ENCODE results near the gene PCAT7. TPM values are rescaled to one million over a fixed set of nuclear protein-coding genes. Genes with fewer than 3 reads are reported as not detected.
"Not testable (repeated sequence)": the region's sequence is repeated elsewhere in the genome, so short reads cannot be mapped to it uniquely, and the experiment has no call there.

PCAT7 gene
- polyA plus RNA-seq (2013, experiment 1 of 2): 4.6 TPM
- polyA plus RNA-seq (2013, experiment 2 of 2): 3.4 TPM

DNA sequence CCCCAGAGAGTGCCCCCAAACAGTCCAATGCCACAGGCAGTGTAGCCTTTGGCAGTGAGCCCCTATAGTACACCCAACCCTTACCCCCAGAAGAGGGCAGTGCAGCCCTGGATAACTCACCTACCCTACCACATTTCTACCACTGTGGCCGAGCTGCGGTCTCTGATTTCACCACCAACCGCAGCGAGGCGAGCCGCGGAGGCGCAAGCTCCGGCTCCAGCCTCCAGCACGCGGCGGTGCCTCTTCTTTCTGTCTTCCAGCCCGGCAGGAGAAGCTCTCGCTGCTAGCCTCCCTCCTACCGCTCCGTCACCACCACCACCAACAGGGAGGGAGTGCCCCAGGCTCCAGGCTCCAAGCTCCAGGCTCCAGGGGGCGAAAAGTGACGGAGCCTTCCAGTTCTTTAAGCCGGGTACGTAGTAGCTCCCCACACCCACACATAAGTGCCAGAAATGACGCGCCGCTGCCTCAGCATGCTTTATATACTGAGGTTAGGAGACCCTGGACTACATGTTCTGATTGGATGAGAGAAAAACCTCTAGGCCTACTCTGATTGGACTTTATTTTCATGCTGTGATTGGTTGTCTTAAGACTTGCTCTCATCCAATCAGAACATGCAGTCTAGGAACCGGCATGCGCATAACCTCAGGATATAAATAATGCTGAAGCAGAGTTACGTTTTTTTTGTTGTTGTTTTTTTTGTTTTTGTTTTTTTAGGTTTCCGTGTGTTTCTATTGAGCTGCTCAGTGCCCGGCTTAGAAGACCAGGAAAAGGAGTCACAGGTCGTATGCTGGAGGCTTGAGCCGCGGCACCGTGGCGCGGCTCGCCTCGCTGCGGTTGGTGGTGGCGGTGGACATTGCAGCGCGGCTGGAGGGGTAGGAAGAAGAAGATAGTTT lies at the start of gene PCAT7:
Gene PCAT7 (plus strand): TSS at position 645 of the 893 bp plus-strand sequence.
- Histone ChIP-seq H3K4me1 (ENCODE audit: control insufficient read depth, insufficient read depth, low read length, poor library complexity, severe bottlenecking) (peaks cover 5% of the 10 kb centered on the region), H3K4me3 (ENCODE audit: extremely low read depth, insufficient read depth, low read length, poor library complexity, severe bottlenecking) (peak within 1 kb of the TSS; percentile 54), H3K27ac (ENCODE audit: low read depth, low read length, severe bottlenecking) (peak within 1 kb of the TSS; percentile 97), H3K36me3 (ENCODE audit: control insufficient read depth, insufficient read depth, low read length) (peaks cover 13% of the 10 kb centered on the region), H3K9me3 (ENCODE audit: control insufficient read depth, low read length) (peaks cover 5% of the 10 kb centered on the region)
- 28 to 45% methylated on average over 14 to 30 of the region's 40 CpGs for WGBS, 2 experiments (ENCODE audit: insufficient coverage in 2 of 2)

DNA sequence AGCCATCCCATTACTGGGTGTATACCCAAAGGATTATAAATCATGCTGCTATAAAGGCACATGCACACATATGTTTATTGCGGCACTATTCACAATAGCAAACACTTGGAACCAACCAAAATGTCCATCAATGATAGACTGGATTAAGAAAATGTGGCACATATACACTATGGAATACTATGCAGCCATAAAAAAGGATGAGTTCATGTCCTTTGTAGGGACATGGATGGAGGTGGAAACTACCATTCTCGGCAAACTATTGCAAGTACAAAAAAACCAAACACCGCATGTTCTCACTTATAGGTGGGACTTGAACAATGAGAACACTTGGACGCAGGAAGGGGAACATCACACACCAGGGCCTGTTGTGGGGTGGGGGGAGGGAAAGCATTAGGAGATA lies 48.5 kb upstream of the PCAT7 start:
- H3K4me3 ChIP-seq (ENCODE audit: extremely low read depth, insufficient read depth, low read length, poor library complexity, severe bottlenecking); H3K9me3 ChIP-seq (ENCODE audit: control insufficient read depth, low read length); H3K27ac ChIP-seq (ENCODE audit: low read depth, low read length, severe bottlenecking); H3K4me1 ChIP-seq (ENCODE audit: control insufficient read depth, insufficient read depth, low read length, poor library complexity, severe bottlenecking); H3K36me3 ChIP-seq (ENCODE audit: control insufficient read depth, insufficient read depth, low read length): not testable (repeated sequence)
- WGBS, 2 experiments (ENCODE audit: insufficient coverage in 2 of 2): no CpG with 5 or more reads among the region's 4 CpGs

DNA sequence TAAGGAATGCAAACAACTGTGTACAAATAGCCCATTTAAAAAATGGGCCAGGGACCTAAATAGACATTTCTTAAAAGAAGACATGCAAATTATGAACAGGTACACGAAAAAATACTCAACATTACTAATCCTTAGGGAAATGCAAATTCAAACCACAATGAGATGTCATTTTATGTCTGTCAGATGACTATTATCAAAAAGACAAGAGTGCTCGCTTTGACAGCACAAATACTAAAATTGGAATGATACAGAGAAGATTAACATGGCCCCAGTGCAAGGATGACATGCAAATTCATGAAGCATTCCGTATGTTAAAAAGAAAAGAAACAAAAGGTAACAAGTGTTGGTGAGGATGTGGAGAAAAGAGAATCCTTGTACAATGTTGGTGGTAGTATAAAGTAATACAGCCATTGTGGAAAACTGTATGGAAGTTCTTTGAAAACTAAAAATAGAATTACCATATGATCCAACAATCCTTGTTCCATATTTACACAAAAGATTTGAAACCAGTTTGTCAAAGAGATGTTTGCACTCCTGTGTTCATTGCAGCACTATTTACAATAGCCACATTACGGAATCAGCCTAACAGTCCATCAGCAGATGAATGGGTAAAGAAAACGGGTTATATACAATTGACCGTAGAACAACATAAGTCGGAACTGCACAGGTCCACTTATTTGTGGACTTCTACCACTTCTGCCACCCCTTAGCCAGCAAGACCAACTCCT lies 47.2 kb upstream of the PCAT7 start:
- no peaks in the 10 kb centered on the region for H3K4me1 ChIP-seq (ENCODE audit: control insufficient read depth, insufficient read depth, low read length, poor library complexity, severe bottlenecking)
- no peak overlapping the region for H3K4me3 ChIP-seq (ENCODE audit: extremely low read depth, insufficient read depth, low read length, poor library complexity, severe bottlenecking)
- WGBS, 2 experiments (ENCODE audit: insufficient coverage in 2 of 2): 95 to 97% methylated on average over 4 to 6 of the region's 7 CpGs
- H3K9me3 ChIP-seq (ENCODE audit: control insufficient read depth, low read length): no peaks in the 10 kb centered on the region
- H3K36me3 ChIP-seq (ENCODE audit: control insufficient read depth, insufficient read depth, low read length): no peaks in the 10 kb centered on the region
- no peak overlapping the region for H3K27ac ChIP-seq (ENCODE audit: low read depth, low read length, severe bottlenecking)

DNA sequence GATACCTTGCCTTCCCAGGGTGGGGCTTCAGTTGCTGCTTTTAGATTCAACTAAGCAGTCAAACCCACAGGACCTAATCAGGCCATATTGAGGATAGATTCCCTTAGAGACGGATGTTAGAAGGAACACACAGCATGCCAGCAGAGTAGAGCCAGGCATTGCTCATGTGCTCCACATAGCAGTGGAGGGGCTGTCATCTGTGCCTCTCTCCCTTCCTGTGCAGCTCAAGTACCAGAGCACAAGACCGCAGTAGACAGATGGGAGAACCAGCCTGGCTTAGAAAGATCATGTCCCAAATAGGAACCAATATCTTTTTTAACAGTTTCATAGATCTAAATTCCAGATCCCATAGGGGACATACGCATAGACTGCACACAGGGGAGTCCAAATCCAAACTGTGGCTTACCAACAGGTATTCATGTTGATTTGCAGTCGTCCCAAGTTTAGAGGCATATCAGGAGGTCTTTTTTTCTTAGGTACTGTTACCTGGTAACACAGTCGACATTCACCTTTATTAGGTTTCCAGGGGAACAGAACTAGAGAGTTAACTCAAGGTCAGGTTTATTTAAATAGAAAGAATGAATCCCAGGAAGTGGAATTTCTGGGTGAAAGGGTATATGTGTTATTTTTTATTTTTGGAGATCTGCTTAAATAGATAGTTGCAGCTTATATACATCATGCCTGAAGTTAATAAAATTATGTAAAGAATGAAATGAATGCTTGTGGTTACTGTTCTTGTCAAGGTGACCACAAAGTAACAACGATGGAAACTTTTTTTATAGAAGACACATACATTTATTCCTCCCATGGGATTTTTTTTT lies 43.5 kb upstream of the PCAT7 start:
- Histone ChIP-seq H3K36me3 (ENCODE audit: control insufficient read depth, insufficient read depth, low read length) (no peaks in the 10 kb centered on the region), H3K4me1 (ENCODE audit: control insufficient read depth, insufficient read depth, low read length, poor library complexity, severe bottlenecking) (peaks cover 3% of the 10 kb centered on the region), H3K9me3 (ENCODE audit: control insufficient read depth, low read length) (no peaks in the 10 kb centered on the region), H3K4me3 (ENCODE audit: extremely low read depth, insufficient read depth, low read length, poor library complexity, severe bottlenecking) (no peak overlapping the region), H3K27ac (ENCODE audit: low read depth, low read length, severe bottlenecking) (no peak overlapping the region)
- WGBS, 2 experiments (ENCODE audit: insufficient coverage in 2 of 2): 72 to 100% methylated on average over 3 of the region's 6 CpGs

DNA sequence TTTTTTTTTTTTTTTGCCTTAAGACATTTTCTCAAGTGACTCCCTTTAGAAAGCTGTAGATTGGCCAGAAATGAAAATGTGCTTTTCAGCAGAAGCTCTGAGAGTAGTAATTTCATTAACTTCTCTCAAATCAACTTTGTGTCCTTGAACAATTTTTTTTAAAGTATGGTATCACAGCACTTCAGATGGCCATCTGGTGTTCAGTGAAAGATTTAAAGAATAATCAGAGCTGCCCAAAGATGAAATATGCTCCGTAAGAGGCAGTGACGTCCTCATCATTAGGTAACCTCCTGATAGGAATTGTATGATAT lies 43.0 kb upstream of the PCAT7 start:
- no peaks in the 10 kb centered on the region for H3K9me3 ChIP-seq (ENCODE audit: control insufficient read depth, low read length)
- WGBS, 2 experiments (ENCODE audit: insufficient coverage in 2 of 2): 92 to 100% methylated on average over 2 of the region's 2 CpGs
- H3K4me3 ChIP-seq (ENCODE audit: extremely low read depth, insufficient read depth, low read length, poor library complexity, severe bottlenecking): no peak overlapping the region
- no peaks in the 10 kb centered on the region for H3K36me3 ChIP-seq (ENCODE audit: control insufficient read depth, insufficient read depth, low read length)
- H3K4me1 ChIP-seq (ENCODE audit: control insufficient read depth, insufficient read depth, low read length, poor library complexity, severe bottlenecking): peaks cover 3% of the 10 kb centered on the region
- H3K27ac ChIP-seq (ENCODE audit: low read depth, low read length, severe bottlenecking): no peak overlapping the region

DNA sequence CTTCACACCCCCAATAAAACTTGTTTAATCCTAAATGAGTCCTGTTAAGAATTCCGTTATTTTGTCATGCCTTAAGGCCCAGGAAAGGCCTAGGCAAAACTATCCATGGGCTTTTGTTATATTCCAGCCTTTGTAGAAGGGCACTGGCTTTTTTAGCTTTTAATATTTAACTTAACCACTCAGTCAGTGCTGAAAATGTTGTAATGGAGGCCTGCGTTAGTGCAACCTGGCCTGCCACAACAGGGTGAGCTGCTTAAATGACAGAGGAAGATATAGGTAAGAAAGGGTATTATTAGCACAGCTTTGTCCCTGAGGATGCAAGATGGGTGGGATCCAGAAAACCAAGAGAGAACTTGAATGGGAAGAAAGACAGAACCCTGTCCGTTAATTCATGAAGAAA lies 40.2 kb upstream of the PCAT7 start:
- H3K36me3 ChIP-seq (ENCODE audit: control insufficient read depth, insufficient read depth, low read length): no peaks in the 10 kb centered on the region
- H3K9me3 ChIP-seq (ENCODE audit: control insufficient read depth, low read length): no peaks in the 10 kb centered on the region
- H3K27ac ChIP-seq (ENCODE audit: low read depth, low read length, severe bottlenecking): no peak overlapping the region
- no peak overlapping the region for H3K4me3 ChIP-seq (ENCODE audit: extremely low read depth, insufficient read depth, low read length, poor library complexity, severe bottlenecking)
- H3K4me1 ChIP-seq (ENCODE audit: control insufficient read depth, insufficient read depth, low read length, poor library complexity, severe bottlenecking): peaks cover 3% of the 10 kb centered on the region
- 98 to 100% methylated on average over 2 to 3 of the region's 3 CpGs for WGBS, 2 experiments (ENCODE audit: insufficient coverage in 2 of 2)

DNA sequence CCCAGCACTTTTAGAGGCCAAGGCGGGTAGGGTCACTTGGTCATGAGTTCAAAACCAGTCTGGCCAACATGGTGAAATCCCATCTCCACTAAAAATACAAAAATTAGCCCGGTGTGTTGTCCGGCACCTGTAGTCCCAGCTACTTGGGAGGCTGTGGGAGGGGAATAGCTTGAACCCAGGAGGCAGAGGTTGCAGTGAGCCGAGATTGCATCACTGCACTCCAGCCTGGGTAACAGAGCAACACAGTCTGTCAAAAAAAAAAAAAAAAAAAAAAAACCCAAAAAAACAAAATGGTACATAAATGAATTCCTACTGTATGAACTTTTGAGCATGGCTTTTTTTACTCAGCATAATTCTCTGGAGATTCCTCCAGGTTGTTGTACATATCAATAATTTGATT lies 37.6 kb upstream of the PCAT7 start:
- no peak overlapping the region for H3K27ac ChIP-seq (ENCODE audit: low read depth, low read length, severe bottlenecking)
- no peak overlapping the region for H3K4me3 ChIP-seq (ENCODE audit: extremely low read depth, insufficient read depth, low read length, poor library complexity, severe bottlenecking)
- no peaks in the 10 kb centered on the region for H3K9me3 ChIP-seq (ENCODE audit: control insufficient read depth, low read length)
- H3K4me1 ChIP-seq (ENCODE audit: control insufficient read depth, insufficient read depth, low read length, poor library complexity, severe bottlenecking): peaks cover 3% of the 10 kb centered on the region
- WGBS, 2 experiments (ENCODE audit: insufficient coverage in 2 of 2): no CpG with 5 or more reads among the region's 4 CpGs
- H3K36me3 ChIP-seq (ENCODE audit: control insufficient read depth, insufficient read depth, low read length): no peaks in the 10 kb centered on the region

DNA sequence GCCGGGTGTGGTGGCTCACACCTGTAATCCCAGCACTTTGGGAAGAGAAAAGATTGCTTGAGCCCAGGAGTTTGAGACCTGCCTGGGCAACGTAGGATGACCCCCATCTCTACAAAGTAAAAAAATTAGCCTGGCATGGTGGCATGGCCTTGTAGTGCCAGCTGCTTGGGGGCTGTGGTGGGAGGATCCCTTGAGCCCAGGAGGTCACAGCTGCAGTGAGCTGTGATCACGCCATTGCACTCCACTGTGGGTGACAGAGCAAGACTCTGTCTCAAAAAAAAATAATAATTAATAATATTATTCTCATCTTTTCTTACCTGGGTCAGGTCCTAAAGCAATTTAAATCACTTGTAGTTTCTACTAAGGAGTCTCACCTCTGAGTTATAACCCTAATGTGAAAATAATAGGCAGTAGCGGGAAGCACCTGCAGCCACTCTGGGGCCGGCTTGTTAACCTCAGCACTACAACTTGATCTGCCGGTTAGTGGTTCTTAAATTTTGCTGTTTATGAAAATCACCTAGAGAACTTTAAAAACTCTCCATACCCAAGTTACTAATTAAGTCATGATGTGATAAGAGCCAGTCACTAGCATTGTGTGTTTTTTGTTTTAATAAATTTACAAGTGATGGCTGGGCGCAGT lies 29.4 kb upstream of the PCAT7 start:
- 77 to 85% methylated on average over 3 of the region's 7 CpGs for WGBS, 2 experiments (ENCODE audit: insufficient coverage in 2 of 2)
- Histone ChIP-seq H3K9me3 (ENCODE audit: control insufficient read depth, low read length) (no peaks in the 10 kb centered on the region), H3K36me3 (ENCODE audit: control insufficient read depth, insufficient read depth, low read length) (no peaks in the 10 kb centered on the region), H3K4me1 (ENCODE audit: control insufficient read depth, insufficient read depth, low read length, poor library complexity, severe bottlenecking) (no peaks in the 10 kb centered on the region), H3K27ac (ENCODE audit: low read depth, low read length, severe bottlenecking) (no peak overlapping the region), H3K4me3 (ENCODE audit: extremely low read depth, insufficient read depth, low read length, poor library complexity, severe bottlenecking) (no peak overlapping the region)

DNA sequence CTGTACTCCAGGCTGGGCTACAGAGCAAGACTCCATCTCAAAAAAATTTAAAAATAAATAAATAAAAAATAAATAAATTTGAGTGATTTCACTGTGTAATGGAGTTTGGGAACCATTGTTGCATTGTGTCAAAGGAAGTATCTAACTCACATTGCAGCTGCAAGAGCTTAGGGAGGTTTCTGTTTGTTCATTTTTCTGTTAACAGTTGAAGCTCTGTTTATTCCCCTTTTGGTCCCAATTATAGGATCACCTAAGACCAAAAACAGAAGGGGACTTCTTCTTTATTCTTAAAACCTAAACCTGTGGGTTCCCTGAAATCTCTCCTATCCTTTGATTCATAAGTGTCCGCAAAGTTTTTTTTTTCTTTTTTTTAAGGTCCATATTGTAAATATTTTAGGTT lies 28.6 kb upstream of the PCAT7 start:
- H3K27ac ChIP-seq (ENCODE audit: low read depth, low read length, severe bottlenecking): no peak overlapping the region
- H3K4me1 ChIP-seq (ENCODE audit: control insufficient read depth, insufficient read depth, low read length, poor library complexity, severe bottlenecking): no peaks in the 10 kb centered on the region
- no CpG with 5 or more reads among the region's 1 CpG for WGBS, 2 experiments (ENCODE audit: insufficient coverage in 2 of 2)
- H3K4me3 ChIP-seq (ENCODE audit: extremely low read depth, insufficient read depth, low read length, poor library complexity, severe bottlenecking): no peak overlapping the region
- H3K9me3 ChIP-seq (ENCODE audit: control insufficient read depth, low read length): no peaks in the 10 kb centered on the region
- H3K36me3 ChIP-seq (ENCODE audit: control insufficient read depth, insufficient read depth, low read length): no peaks in the 10 kb centered on the region

DNA sequence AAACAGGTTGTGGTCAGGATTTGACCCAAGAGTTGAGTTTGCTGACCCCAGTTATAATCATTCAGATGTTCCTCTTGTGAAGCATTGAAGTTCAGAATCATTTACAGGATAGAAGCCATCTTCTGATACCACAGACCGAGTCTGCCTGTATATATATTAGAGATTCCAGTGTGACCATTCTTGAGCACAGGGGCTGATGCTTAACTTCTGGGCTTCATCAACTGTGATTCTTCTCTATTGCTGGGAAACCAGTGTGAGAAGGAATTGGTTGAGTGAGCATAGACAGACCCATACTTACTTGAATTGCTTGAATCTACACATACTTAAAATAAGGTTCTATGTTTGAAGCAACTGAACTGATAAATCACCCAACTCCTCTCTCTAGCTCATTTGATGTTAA lies 27.9 kb upstream of the PCAT7 start:
- Histone ChIP-seq H3K4me3 (ENCODE audit: extremely low read depth, insufficient read depth, low read length, poor library complexity, severe bottlenecking) (no peak overlapping the region), H3K4me1 (ENCODE audit: control insufficient read depth, insufficient read depth, low read length, poor library complexity, severe bottlenecking) (no peaks in the 10 kb centered on the region), H3K9me3 (ENCODE audit: control insufficient read depth, low read length) (no peaks in the 10 kb centered on the region), H3K27ac (ENCODE audit: low read depth, low read length, severe bottlenecking) (no peak overlapping the region), H3K36me3 (ENCODE audit: control insufficient read depth, insufficient read depth, low read length) (no peaks in the 10 kb centered on the region)
- 100% methylated on average over 1 of the region's 1 CpG; no CpG with 5 or more reads in 1 of the 2 experiments for WGBS, 2 experiments (ENCODE audit: insufficient coverage in 2 of 2)
